Fibroblast of lung (primary cell): ENCODE results near the gene CEP20.

Source experiments
- CTCF ChIP-seq, 2 donors: IDR thresholded peaks in 1 of 2; conservative IDR thresholded peaks in 1 of 2; 1 replicate in 1 of 2; 2 replicates in 1 of 2; pipeline ENCODE4 v1.5.1; 2011 to 2012; ENCODE audit warnings: low read length in 2 of 2, control low read depth in 1 of 2, inconsistent platforms in 1 of 2, low read depth in 1 of 2, mild to moderate bottlenecking in 1 of 2
- EZH2 ChIP-seq: IDR thresholded peaks from 2 replicates; pipeline ENCODE4 v1.5.1; 2012; ENCODE audit warnings: low read length, control low read depth, mild to moderate bottlenecking; ENCODE audit errors: missing control alignments

DNA sequence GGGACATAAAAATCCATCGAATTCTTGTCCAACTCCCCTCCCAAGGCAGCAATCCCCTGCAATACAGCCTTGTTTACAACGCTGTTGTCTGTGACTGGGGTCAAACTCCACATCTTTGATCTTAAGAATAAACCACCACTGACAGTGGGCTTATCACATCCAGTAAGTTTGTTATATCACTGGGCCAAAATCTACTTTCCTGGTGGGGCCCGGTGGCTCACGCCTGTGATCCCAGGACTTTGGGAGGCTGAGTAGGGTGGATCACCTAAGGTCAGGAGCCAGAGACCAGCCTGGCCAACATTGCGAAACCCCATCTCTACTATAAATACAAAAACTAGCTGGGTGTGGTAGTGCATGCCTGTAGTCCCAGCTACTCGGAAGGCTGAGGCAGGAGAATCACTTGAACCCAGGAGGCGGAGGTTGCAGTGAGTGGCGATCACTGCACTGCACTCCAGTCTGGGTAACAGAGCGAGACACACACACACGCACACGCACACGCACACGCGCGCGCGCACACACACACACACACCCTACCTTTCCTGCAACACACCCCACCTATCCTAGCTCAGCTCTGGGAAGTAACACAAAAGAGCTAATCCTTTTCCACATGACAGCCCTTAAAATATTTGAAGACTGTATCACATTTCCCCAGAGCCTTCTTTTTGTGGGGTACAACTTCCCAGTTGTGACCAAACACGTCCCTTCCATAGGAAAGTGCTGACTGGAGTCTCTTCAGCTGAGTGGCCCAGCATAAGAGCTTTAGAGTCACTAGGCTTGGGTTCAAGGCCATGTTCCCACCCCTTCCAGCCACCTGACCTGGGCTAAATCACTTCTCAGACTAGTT is 40.1 kb upstream of the CEP20 start:
- no peak for TF ChIP-seq CTCF (conservative IDR thresholded peaks at IDR 0.05 in 1 of 2, IDR thresholded peaks at IDR 0.05 in 1 of 2; ENCODE audit: low read depth in 1 of 2, low read length in 2 of 2)
- TF ChIP-seq EZH2 = no peak
